HepG2 (cell line): ENCODE measurements around the gene STAT1. TPM values are rescaled to one million over a fixed set of nuclear protein-coding genes. Genes with fewer than 3 reads are reported as not detected.

Experiments used
- CBX1 ChIP-seq: IDR thresholded peaks from one replicate; pipeline ENCODE4 v1.6.1; 2016; ENCODE audit warnings: antibody characterized with exemption, low read depth
- CCDC6 ChIP-seq: sonication (generic); formaldehyde crosslinking; IDR thresholded peaks from 2 replicates; pipeline ENCODE4 v1.8.1; 2022; ENCODE audit warnings: mild to moderate bottlenecking, missing genetic modification reagents, moderate library complexity
- CENPX ChIP-seq: sonication (generic); formaldehyde crosslinking; IDR thresholded peaks from 2 replicates; pipeline ENCODE4 v1.9.0; 2021; ENCODE audit warnings: mild to moderate bottlenecking, missing genetic modification reagents, moderate library complexity
- DNMT1 ChIP-seq: sonication (generic); formaldehyde crosslinking; IDR thresholded peaks from 2 replicates; pipeline ENCODE4 v1.5.1; 2020; ENCODE audit warnings: mild to moderate bottlenecking, missing genetic modification reagents
- GFI1 ChIP-seq: sonication (generic); formaldehyde crosslinking; IDR thresholded peaks from 2 replicates; pipeline ENCODE4 v1.5.0; 2020; ENCODE audit warnings: missing genetic modification reagents, mild to moderate bottlenecking, borderline replicate concordance
- HIVEP1 ChIP-seq: sonication (generic); formaldehyde crosslinking; IDR thresholded peaks from 2 replicates; pipeline ENCODE4 v1.4.0; 2020; ENCODE audit warnings: mild to moderate bottlenecking, missing genetic modification reagents
- HNF4G ChIP-seq, 2 experiments: sonication (generic) in 1 of 2; formaldehyde crosslinking in 1 of 2; IDR thresholded peaks; 2 replicates each; pipeline versions ENCODE4 v1.4.0 to v1.6.1; 2011 to 2020; ENCODE audit warnings: borderline replicate concordance in 2 of 2, low read depth in 2 of 2, mild to moderate bottlenecking in 2 of 2, low read length in 1 of 2, missing genetic modification reagents in 1 of 2, moderate library complexity in 1 of 2
- IKZF1 ChIP-seq: fragments of 450-650 bp; IDR thresholded peaks from 2 replicates; pipeline ENCODE4 v1.7.1; 2016
- KDM4B ChIP-seq: sonication (generic); formaldehyde crosslinking; IDR thresholded peaks from 2 replicates; pipeline ENCODE4 v1.4.0; 2020; ENCODE audit warnings: missing genetic modification reagents
- KLF6 ChIP-seq: IDR thresholded peaks from 2 replicates; pipeline ENCODE4 v1.8.0; 2016; ENCODE audit warnings: missing biosample characterization, missing genetic modification reagents
- MED1 ChIP-seq: sonication (generic); formaldehyde crosslinking; IDR thresholded peaks from 2 replicates; pipeline ENCODE4 v1.4.0; 2020; ENCODE audit warnings: missing genetic modification reagents
- MYC ChIP-seq: sonication (generic); formaldehyde crosslinking; IDR thresholded peaks from 2 replicates; pipeline ENCODE4 v1.9.0; 2021; ENCODE audit warnings: missing genetic modification reagents, borderline replicate concordance
- NFKBIZ ChIP-seq: IDR thresholded peaks from 2 replicates; pipeline ENCODE4 v1.6.1; 2018; ENCODE audit warnings: missing genetic modification reagents, missing compliant biosample characterization
- PHB2 ChIP-seq: fragments of 450-650 bp; IDR thresholded peaks from 2 replicates; pipeline ENCODE4 v1.6.1; 2018; ENCODE audit not compliant: partially characterized antibody
- RELA ChIP-seq: sonication (generic); formaldehyde crosslinking; IDR thresholded peaks from 2 replicates; pipeline ENCODE4 v1.4.0; 2020; ENCODE audit warnings: missing genetic modification reagents
- RFX3 ChIP-seq: IDR thresholded peaks from 2 replicates; pipeline ENCODE4 v1.6.1; 2016; ENCODE audit warnings: missing biosample characterization, missing genetic modification reagents
- SALL1 ChIP-seq: sonication (generic); formaldehyde crosslinking; IDR thresholded peaks from 2 replicates; pipeline ENCODE4 v1.8.0; 2022; ENCODE audit warnings: mild to moderate bottlenecking, missing genetic modification reagents
- SCMH1 ChIP-seq: sonication (generic); formaldehyde crosslinking; IDR thresholded peaks from 2 replicates; pipeline ENCODE4 v1.9.0; 2021; ENCODE audit warnings: missing genetic modification reagents, mild to moderate bottlenecking, borderline replicate concordance
- SIN3A ChIP-seq: IDR thresholded peaks from 2 replicates; pipeline ENCODE4 v1.6.1; 2011; ENCODE audit warnings: low read depth, mild to moderate bottlenecking, control low read depth, low read length, borderline replicate concordance
- SOX6 ChIP-seq, 2 experiments: fragments of 450-650 bp in 1 of 2; sonication (generic) in 1 of 2; formaldehyde crosslinking in 1 of 2; IDR thresholded peaks; 2 replicates each; pipeline versions ENCODE4 v1.4.0 to v1.6.1; 2017 to 2020; ENCODE audit warnings: antibody characterized with exemption in 1 of 2, mild to moderate bottlenecking in 1 of 2, missing genetic modification reagents in 1 of 2
- SP5 ChIP-seq: IDR thresholded peaks from 2 replicates; pipeline ENCODE4 v1.6.1; 2016; ENCODE audit warnings: low read depth, borderline replicate concordance
- STAG1 ChIP-seq: sonication (generic); formaldehyde crosslinking; IDR thresholded peaks from 2 replicates; pipeline ENCODE4 v1.4.0; 2020; ENCODE audit warnings: missing genetic modification reagents
- STAT5B ChIP-seq: sonication (generic); formaldehyde crosslinking; IDR thresholded peaks from 2 replicates; pipeline ENCODE4 v1.4.0; 2020; ENCODE audit warnings: missing genetic modification reagents
- TEAD3 ChIP-seq: optimal IDR thresholded peaks from 2 replicates; pipeline ENCODE3; 2016; ENCODE audit warnings: borderline replicate concordance
- ZEB1 ChIP-seq: IDR thresholded peaks from 2 replicates; pipeline ENCODE4 v1.6.1; 2012; ENCODE audit warnings: mild to moderate bottlenecking, low read depth, inconsistent platforms; ENCODE audit not compliant: insufficient replicate concordance
- ZKSCAN1 ChIP-seq: fragments of 150-350 bp; IDR thresholded peaks from 2 replicates; pipeline ENCODE4 v1.6.1; 2014; ENCODE audit warnings: low read length
- ZNF431 ChIP-seq: sonication (generic); formaldehyde crosslinking; IDR thresholded peaks from 2 replicates; pipeline ENCODE4 v1.9.0; 2022; ENCODE audit warnings: missing genetic modification reagents, low read depth, mild to moderate bottlenecking, borderline replicate concordance
- ZNF556 ChIP-seq: sonication (generic); formaldehyde crosslinking; IDR thresholded peaks from 2 replicates; pipeline ENCODE4 v1.4.0; 2020; ENCODE audit warnings: mild to moderate bottlenecking, missing genetic modification reagents, borderline replicate concordance
- ZNF616 ChIP-seq: sonication (generic); formaldehyde crosslinking; IDR thresholded peaks from 2 replicates; pipeline ENCODE4 v1.5.0; 2020; ENCODE audit warnings: low read depth, mild to moderate bottlenecking, missing genetic modification reagents
- ZNF619 ChIP-seq: sonication (generic); formaldehyde crosslinking; IDR thresholded peaks from 2 replicates; pipeline ENCODE4 v1.4.0; 2020; ENCODE audit warnings: mild to moderate bottlenecking, missing genetic modification reagents
- ZNF720 ChIP-seq: sonication (generic); formaldehyde crosslinking; IDR thresholded peaks from 2 replicates; pipeline ENCODE4 v1.4.0; 2020; ENCODE audit warnings: missing genetic modification reagents
- ZSCAN25 ChIP-seq: sonication (generic); formaldehyde crosslinking; IDR thresholded peaks from 2 replicates; pipeline ENCODE4 v1.8.0; 2022; ENCODE audit warnings: mild to moderate bottlenecking, missing genetic modification reagents
- polyA plus RNA-seq, 8 experiments: library from polyadenylated mRNA; depleted of rRNA in 3 of 8; stranded (reverse) in 7 of 8; unstranded in 1 of 8; fragments of >200 nt; fragmentation: Illumina TruSeq in 4 of 8; extraction: Trizol in 4 of 8; gene quantifications; 2 replicates each; pipeline versions ENCODE4 v1.2.1 to v1.2.3, GENCODE V29; 2011 to 2016; ENCODE audit warnings: low read depth in 4 of 8, missing spikeins in 1 of 8, mixed read lengths in 1 of 8; ENCODE audit not compliant: insufficient read depth in 1 of 8
- total RNA-seq, 5 experiments: library from RNA; depleted of rRNA; stranded (reverse); fragments of >200 nt; fragmentation: Illumina TruSeq; extraction: Trizol; gene quantifications; 2 replicates each; pipeline ENCODE4 v1.2.3, GENCODE V29; 2016; ENCODE audit warnings: low read depth in 1 of 5
- TF ChIP-seq, protein P1 (sequence below): sonication (generic); formaldehyde crosslinking; IDR thresholded peaks from 2 replicates; pipeline ENCODE4 v1.4.0; 2020; ENCODE audit warnings: missing genetic modification reagents

The STAT1 gene
- total and polyA plus RNA-seq, 2 of the 13 experiments (the other 11 are each of a cell fraction or from before 2014, with no cell fraction given) = 21.8 to 59.6 TPM

DNA sequence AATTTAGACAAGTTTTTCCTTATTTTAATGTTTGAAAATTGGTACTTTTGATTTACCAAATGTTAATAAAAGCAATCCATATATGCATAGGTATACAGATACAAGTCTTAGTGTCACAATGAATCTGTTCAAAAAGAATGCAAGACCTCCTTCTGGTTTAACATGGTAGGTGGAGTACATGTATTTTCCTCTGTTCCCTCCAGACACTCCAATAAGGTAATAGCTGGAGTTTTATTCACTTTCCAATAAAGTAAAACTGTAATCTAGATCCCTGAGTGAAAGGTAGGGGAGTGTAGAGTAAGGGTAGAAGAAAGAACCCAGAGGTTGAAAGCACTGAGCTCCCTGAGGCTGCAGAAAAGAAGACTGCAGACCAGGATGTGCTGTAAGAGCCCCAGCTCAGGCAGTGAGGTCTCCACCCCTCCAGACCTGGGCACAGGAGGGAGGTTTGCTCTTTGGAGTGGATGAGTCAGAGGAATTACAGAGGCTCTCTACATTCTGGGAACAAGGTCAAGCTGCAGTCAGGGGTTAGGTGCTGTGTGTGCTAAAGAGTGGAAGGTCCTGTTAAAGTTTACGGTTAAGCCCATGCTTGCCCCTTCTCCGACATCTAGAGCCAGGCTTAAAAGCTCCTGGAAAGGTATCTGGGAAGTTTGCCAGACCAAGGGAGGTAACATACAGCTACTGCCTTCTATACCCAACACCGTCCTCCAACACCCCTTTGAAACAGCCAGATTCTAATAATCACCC lies 27.6 kb upstream of the STAT1 start (continued):
- TF ChIP-seq IKZF1 = no peak
- no peak for TF ChIP-seq MED1 (CRISPR knock-in tag)
- no peak for TF ChIP-seq CBX1
- no peak for TF ChIP-seq CCDC6 (CRISPR knock-in tag)
- TF ChIP-seq HNF4G (IDR thresholded peaks at IDR 0.05; ENCODE audit: borderline replicate concordance, low read depth, low read length) = no peak
- TF ChIP-seq HNF4G (CRISPR knock-in tag; IDR thresholded peaks at IDR 0.05; ENCODE audit: borderline replicate concordance, low read depth) = no peak
- no peak for TF ChIP-seq ZNF556 (CRISPR knock-in tag)
- no peak for TF ChIP-seq CENPX (CRISPR knock-in tag)
- no peak for TF ChIP-seq KDM4B (CRISPR knock-in tag)
- no peak for TF ChIP-seq HIVEP1 (CRISPR knock-in tag)
- no peak for TF ChIP-seq DNMT1 (CRISPR knock-in tag)
- peak; percentile 82 for TF ChIP-seq TEAD3 (CRISPR knock-in tag)
- no peak for TF ChIP-seq STAT5B (CRISPR knock-in tag)
- TF ChIP-seq SIN3A = no peak
- no peak for TF ChIP-seq SCMH1 (CRISPR knock-in tag)
- peak; percentile 52; the same call in 1 of the 2 replicates for TF ChIP-seq SP5 (CRISPR knock-in tag)
- TF ChIP-seq ZNF616 (CRISPR knock-in tag) = no peak
- TF ChIP-seq ZNF720 = no peak
- no peak for TF ChIP-seq PHB2
- no peak for TF ChIP-seq ZNF619 (CRISPR knock-in tag)
- TF ChIP-seq RFX3 (CRISPR knock-in tag) = no peak
- TF ChIP-seq RELA (CRISPR knock-in tag) = no peak
- no peak for TF ChIP-seq MYC
- TF ChIP-seq ZKSCAN1 = no peak
- no peak for TF ChIP-seq KLF6
- no peak for TF ChIP-seq NFKBIZ (CRISPR knock-in tag)
- peak; percentile 51; the same call in 1 of the 2 replicates for TF ChIP-seq SALL1 (CRISPR knock-in tag)
- TF ChIP-seq STAG1 (CRISPR knock-in tag) = no peak
- TF ChIP-seq ZSCAN25 (CRISPR knock-in tag) = no peak
- TF ChIP-seq ZEB1 = no peak
- TF ChIP-seq, protein P1, sequence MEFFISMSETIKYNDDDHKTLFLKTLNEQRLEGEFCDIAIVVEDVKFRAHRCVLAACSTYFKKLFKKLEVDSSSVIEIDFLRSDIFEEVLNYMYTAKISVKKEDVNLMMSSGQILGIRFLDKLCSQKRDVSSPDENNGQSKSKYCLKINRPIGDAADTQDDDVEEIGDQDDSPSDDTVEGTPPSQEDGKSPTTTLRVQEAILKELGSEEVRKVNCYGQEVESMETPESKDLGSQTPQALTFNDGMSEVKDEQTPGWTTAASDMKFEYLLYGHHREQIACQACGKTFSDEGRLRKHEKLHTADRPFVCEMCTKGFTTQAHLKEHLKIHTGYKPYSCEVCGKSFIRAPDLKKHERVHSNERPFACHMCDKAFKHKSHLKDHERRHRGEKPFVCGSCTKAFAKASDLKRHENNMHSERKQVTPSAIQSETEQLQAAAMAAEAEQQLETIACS = no peak
- TF ChIP-seq GFI1 (CRISPR knock-in tag) = no peak
- no peak for TF ChIP-seq ZNF431 (CRISPR knock-in tag)
- no peak for TF ChIP-seq SOX6 (IDR thresholded peaks at IDR 0.05)
- TF ChIP-seq SOX6 (CRISPR knock-in tag; IDR thresholded peaks at IDR 0.05) = 0 out of 2 replicates have a peak, but pooled peaks have one; percentile 29
